ENCODE measurements around the gene FNIP1.
A peak's percentile ranks its signal among the peaks of the same experiment; 100 is the strongest.
"Not testable (repeated sequence)": the region's sequence is repeated elsewhere in the genome, so short reads cannot be mapped to it uniquely, and the experiment has no call there.

The FNIP1 gene

GRCh38 chr5:131684051-131684450 is 112.8 kb downstream of the FNIP1 start:
- no peak for DNase-seq

GRCh38 chr5:131682826-131683225 is 114.0 kb downstream of the FNIP1 start:
- DNase-seq = no peak

- no peak for DNase-seq
These were observed 114.6 kb downstream of the FNIP1 start for GRCh38 chr5:131682175-131682574.

- DNase-seq = no peak
These were observed 116.9 kb downstream of the FNIP1 start for GRCh38 chr5:131679911-131680310.

GRCh38 chr5:131678273-131678672 is 118.5 kb downstream of the FNIP1 start:
- DNase-seq = not testable (repeated sequence)

GRCh38 chr5:131677115-131677514 is 119.7 kb downstream of the FNIP1 start:
- peak in 1 of 5 experiments; percentile 44 for DNase-seq

- no peak for DNase-seq
These were observed 124.0 kb downstream of the FNIP1 start for GRCh38 chr5:131672776-131673175.

- DNase-seq = no peak
These were observed 124.7 kb downstream of the FNIP1 start for GRCh38 chr5:131671994-131672655.

- DNase-seq = peak in 1 of 5 experiments; percentile 30
These were observed 125.4 kb downstream of the FNIP1 start for GRCh38 chr5:131671409-131671808.

- DNase-seq = peak in 1 of 5 experiments; percentile 38
These were observed 131.9 kb downstream of the FNIP1 start for GRCh38 chr5:131664929-131665328.

GRCh38 chr5:131661933-131662332 is 134.9 kb downstream of the FNIP1 start:
- no peak for DNase-seq

- DNase-seq = no peak
These were observed 137.0 kb downstream of the FNIP1 start for GRCh38 chr5:131659841-131660240.

- DNase-seq = no peak
These were observed 137.5 kb downstream of the FNIP1 start for GRCh38 chr5:131659290-131659689.

GRCh38 chr5:131654776-131655175 is 142.0 kb downstream of the FNIP1 start:
- DNase-seq = no peak

GRCh38 chr5:131654309-131654708 is 142.5 kb downstream of the FNIP1 start:
- no peak for DNase-seq

GRCh38 chr5:131649161-131649560 is 147.7 kb downstream of the FNIP1 start:
- DNase-seq = no peak

GRCh38 chr5:131647048-131647769 is 149.6 kb downstream of the FNIP1 start:
- no peak for DNase-seq

GRCh38 chr5:131644822-131645221 is 152.0 kb downstream of the FNIP1 start:
- no peak for DNase-seq

- DNase-seq = no peak
These were observed 152.4 kb downstream of the FNIP1 start for GRCh38 chr5:131644370-131644769.

- DNase-seq = no peak
These were observed 155.3 kb downstream of the FNIP1 start for GRCh38 chr5:131641494-131641893.

- peak in 2 of 5 experiments; percentile 39 to 59 for DNase-seq
These were observed 156.6 kb downstream of the FNIP1 start for GRCh38 chr5:131640043-131640856.

- DNase-seq = no peak
These were observed 157.7 kb downstream of the FNIP1 start for GRCh38 chr5:131639148-131639547.

- no peak for DNase-seq
These were observed 159.1 kb downstream of the FNIP1 start for GRCh38 chr5:131637694-131638093.
